OCI-LY7 (cell line): ENCODE data around the gene CXorf58. TPM values are rescaled to one million over a fixed set of nuclear protein-coding genes. Genes with fewer than 3 reads are reported as not detected.
"Not testable (repeated sequence)": the region's sequence is repeated elsewhere in the genome, so short reads cannot be mapped to it uniquely, and the experiment has no call there.

Experiments
- BruUV-seq: library from RNA; stranded (reverse); fragments of 400-500 nt; replicated peaks from 2 replicates; lab custom pipeline; 2021; lab: Mats Ljungman, UMichigan
- CTCF ChIA-PET: fragments of 300-600 bp; sonication (Branson Sonifier 250); formaldehyde crosslinking; loops from one replicate; lab custom pipeline; 2022; ENCODE audit warnings: antibody characterized with exemption; ENCODE audit not compliant: unreplicated experiment; lab: Charles Lee
- POLR2A ChIA-PET: fragments of 300-600 bp; sonication (Branson Sonifier 250); formaldehyde crosslinking; loops from one replicate; lab custom pipeline; 2022; ENCODE audit warnings: antibody characterized with exemption; lab: Charles Lee
- DNase-seq: peaks from one replicate; pipeline ENCODE4 v3.0.0-alpha.2; 2015; ENCODE audit warnings: low spot score
- H2AFZ ChIP-seq: fragments of 200-600 bp; sonication (generic), shearing (Covaris generic); 2 replicates; pipeline ENCODE4 v1.6.1; 2014; ENCODE audit warnings: mild to moderate bottlenecking, antibody characterized with exemption, low read length, moderate library complexity
- H3K27ac ChIP-seq: fragments of 200-600 bp; sonication (generic); 2 replicates; pipeline ENCODE4 v1.5.1; 2014; ENCODE audit warnings: mixed run types, low read depth, mild to moderate bottlenecking, moderate library complexity, low read length, inconsistent platforms; ENCODE audit not compliant: poor library complexity, severe bottlenecking
- H3K36me3 ChIP-seq: fragments of 200-600 bp; sonication (generic); 2 replicates; pipeline ENCODE4 v1.6.1; 2014; ENCODE audit warnings: mild to moderate bottlenecking, antibody characterized with exemption, low read length, moderate library complexity, mixed read lengths; ENCODE audit not compliant: insufficient read depth
- H3K4me1 ChIP-seq: fragments of 200-600 bp; sonication (generic); 2 replicates; pipeline ENCODE4 v1.5.1; 2014; ENCODE audit warnings: mild to moderate bottlenecking, low read length; ENCODE audit not compliant: insufficient read depth, poor library complexity, severe bottlenecking
- H3K4me2 ChIP-seq: fragments of 200-600 bp; sonication (generic); 2 replicates; pipeline ENCODE4 v1.6.1; 2014; ENCODE audit warnings: mild to moderate bottlenecking, low read length
- H3K4me3 ChIP-seq: fragments of 200-600 bp; sonication (generic); 2 replicates; pipeline ENCODE4 v1.5.1; 2014; ENCODE audit warnings: mild to moderate bottlenecking, low read depth, low read length; ENCODE audit not compliant: poor library complexity, severe bottlenecking
- H3K79me2 ChIP-seq: fragments of 200-600 bp; sonication (generic); 2 replicates; pipeline ENCODE4 v1.6.1; 2016; ENCODE audit warnings: low read depth, mild to moderate bottlenecking, low read length, moderate library complexity, mixed read lengths; ENCODE audit not compliant: insufficient read depth
- H3K9me2 ChIP-seq: fragments of 200-600 bp; sonication (generic); 2 replicates; pipeline ENCODE4 v1.6.1; 2016; ENCODE audit warnings: mild to moderate bottlenecking, low read length, mixed read lengths; ENCODE audit not compliant: insufficient read depth
- H3K9me3 ChIP-seq: fragments of 200-600 bp; sonication (generic); 2 replicates; pipeline ENCODE4 v1.6.1; 2014; ENCODE audit warnings: mild to moderate bottlenecking, mixed run types, low read length, mixed read lengths
- H4K20me1 ChIP-seq: fragments of 200-600 bp; sonication (generic); 2 replicates; pipeline ENCODE4 v1.6.1; 2014; ENCODE audit warnings: mild to moderate bottlenecking, antibody characterized with exemption, low read length, moderate library complexity, mixed read lengths; ENCODE audit not compliant: insufficient read depth
- EZH2phosphoT487 ChIP-seq: fragments of 200-600 bp; sonication (generic); IDR thresholded peaks from 2 replicates; pipeline ENCODE4 v1.6.1; 2018; ENCODE audit warnings: low read depth, borderline replicate concordance, mild to moderate bottlenecking, mixed run types, antibody characterized with exemption, low read length, moderate library complexity, mixed read lengths
- intact Hi-C: fragments of 100-400 bp; cut with micrococcal nuclease; formaldehyde crosslinking; loops from one replicate; pipeline ENCODE4 v1.10.0; 2022; ENCODE audit not compliant: unreplicated experiment
- total RNA-seq, 2 experiments: library from RNA; depleted of rRNA in 1 of 2; stranded (reverse); fragments of >200 nt in 1 of 2; shearing (Covaris generic) in 1 of 2; gene quantifications; 2 replicates each; pipeline ENCODE4 v1.2.3, GENCODE V29; 2014 to 2022
- TF ChIP-seq, protein P1 (sequence below): fragments of 200-600 bp; sonication (generic); conservative IDR thresholded peaks from 2 replicates; pipeline ENCODE4 v1.5.1; 2014; ENCODE audit warnings: mild to moderate bottlenecking, antibody characterized with exemption, low read length, moderate library complexity, mixed read lengths

Gene CXorf58
- total RNA-seq, 2 experiments from 2014 or later, result 0.46 TPM; not detected in 1

DNA sequence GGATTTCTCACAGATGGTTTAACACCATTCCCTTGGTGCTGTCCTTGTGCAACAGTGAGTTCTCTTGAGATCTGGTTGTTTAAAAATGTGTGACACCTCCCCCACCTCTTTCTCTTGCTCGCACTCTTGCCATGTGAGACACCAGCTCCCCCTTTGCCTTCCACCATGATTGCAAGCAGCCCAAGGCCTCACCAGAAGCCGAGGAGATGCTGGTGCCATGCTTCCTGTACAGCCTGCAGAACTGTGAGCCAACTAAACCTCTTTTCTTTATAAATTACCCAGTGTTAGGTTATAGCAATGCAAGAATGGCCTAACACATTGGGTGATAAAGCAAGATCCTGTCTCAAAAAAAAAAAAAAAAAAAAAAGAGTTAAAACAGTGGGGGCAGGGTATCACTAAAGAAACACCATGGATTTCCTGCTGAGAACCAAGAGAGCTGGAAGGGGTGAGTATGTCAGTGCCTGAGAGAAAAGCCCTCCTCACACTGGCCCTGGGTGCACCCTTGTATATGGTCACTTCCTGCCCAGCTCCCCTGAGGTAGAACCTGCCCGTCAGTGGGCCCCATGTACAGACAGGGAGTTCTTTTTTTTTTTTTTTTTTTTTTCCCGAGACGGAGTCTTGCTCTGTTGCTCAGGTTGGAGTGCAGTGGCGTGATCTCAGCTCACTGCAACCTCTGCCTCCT lies 46.5 kb upstream of the CXorf58 start:
- Histone ChIP-seq H3K4me2 (no peak overlapping the region), H3K9me3 (no peaks in the 10 kb centered on the region), H3K79me2 (no peaks in the 10 kb centered on the region), H3K36me3 (no peaks in the 10 kb centered on the region; the same call in 1 of the 2 replicates), H4K20me1 (no peaks in the 10 kb centered on the region), H3K27ac (no peak overlapping the region), H3K4me3 (no peak overlapping the region), H3K9me2 (no peaks in the 10 kb centered on the region), H2AFZ (no peak overlapping the region), H3K4me1 (no peaks in the 10 kb centered on the region)
- CTCF ChIA-PET, result no interaction called here
- BruUV-seq, result no TSS peak
- intact Hi-C loops, result no loop called here
- TF ChIP-seq, protein P1, sequence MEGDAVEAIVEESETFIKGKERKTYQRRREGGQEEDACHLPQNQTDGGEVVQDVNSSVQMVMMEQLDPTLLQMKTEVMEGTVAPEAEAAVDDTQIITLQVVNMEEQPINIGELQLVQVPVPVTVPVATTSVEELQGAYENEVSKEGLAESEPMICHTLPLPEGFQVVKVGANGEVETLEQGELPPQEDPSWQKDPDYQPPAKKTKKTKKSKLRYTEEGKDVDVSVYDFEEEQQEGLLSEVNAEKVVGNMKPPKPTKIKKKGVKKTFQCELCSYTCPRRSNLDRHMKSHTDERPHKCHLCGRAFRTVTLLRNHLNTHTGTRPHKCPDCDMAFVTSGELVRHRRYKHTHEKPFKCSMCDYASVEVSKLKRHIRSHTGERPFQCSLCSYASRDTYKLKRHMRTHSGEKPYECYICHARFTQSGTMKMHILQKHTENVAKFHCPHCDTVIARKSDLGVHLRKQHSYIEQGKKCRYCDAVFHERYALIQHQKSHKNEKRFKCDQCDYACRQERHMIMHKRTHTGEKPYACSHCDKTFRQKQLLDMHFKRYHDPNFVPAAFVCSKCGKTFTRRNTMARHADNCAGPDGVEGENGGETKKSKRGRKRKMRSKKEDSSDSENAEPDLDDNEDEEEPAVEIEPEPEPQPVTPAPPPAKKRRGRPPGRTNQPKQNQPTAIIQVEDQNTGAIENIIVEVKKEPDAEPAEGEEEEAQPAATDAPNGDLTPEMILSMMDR, result no peak
- no peak for TF ChIP-seq EZH2phosphoT487
- POLR2A ChIA-PET, result interaction anchor here (0.6 to 0.7 kb wide), 3 partner anchors 13 to 29 kb away, joined by 3 to 5 read pairs (median 5); no protein-coding TSS in a partner anchor
- no peak for DNase-seq

DNA sequence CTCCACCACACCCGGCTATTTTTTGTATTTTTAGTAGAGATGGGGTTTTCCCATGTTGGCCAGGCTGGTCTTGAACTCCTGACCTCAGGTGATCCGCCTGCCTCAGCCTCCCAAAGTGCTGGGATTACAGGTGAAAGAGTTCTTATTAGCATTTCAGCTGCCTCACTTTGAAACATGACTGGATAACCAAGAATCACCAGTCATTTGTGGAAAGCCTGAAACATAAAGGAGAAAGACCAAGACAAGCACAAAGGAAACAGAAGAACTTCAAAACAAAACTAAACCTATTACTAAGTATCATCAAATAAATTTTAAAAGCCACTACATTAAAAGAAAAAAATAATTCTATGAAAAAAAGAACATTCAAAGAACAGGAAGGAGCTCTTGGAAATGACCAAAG lies 45.9 kb upstream of the CXorf58 start:
- CTCF ChIA-PET, H3K4me3 ChIP-seq, BruUV-seq, H3K4me2 ChIP-seq, H3K27ac ChIP-seq, intact Hi-C loops, DNase-seq, H3K36me3 ChIP-seq, H3K79me2 ChIP-seq, H2AFZ ChIP-seq, H4K20me1 ChIP-seq, H3K9me2 ChIP-seq, H3K4me1 ChIP-seq, H3K9me3 ChIP-seq: not testable (repeated sequence)
- POLR2A ChIA-PET, result interaction anchor here (0.6 to 0.7 kb wide), 3 partner anchors 12 to 29 kb away, joined by 3 to 5 read pairs (median 5); no protein-coding TSS in a partner anchor

DNA sequence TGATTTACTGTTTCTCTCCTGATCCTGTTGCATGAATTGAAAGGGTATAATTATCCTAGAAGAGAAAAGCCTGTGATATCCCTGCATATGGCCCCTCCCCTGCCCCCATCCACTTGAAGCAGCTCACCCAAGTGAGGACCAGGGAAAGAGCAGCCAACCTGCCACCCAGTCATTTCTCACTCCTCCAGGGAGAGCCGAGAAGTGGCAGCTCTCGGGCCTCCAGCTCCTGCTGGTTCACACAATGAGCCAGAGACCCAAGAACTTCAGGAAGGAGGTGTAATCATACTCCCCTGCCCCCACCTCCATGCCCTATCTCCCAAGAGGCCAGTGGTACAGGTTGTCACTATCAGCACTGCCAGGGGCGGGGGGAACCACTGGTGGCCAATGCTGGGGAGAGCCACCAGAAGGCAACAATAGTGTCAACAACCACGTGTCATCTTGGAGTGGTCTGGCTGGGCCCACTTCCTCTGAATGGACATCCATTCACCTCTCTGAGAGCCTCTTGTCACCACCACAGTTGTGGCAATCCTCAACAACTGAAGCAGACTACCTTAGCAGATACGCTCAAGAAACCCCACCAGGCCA lies 43.0 kb upstream of the CXorf58 start:
- H3K4me1 ChIP-seq, result no peaks in the 10 kb centered on the region
- no peak overlapping the region for H3K27ac ChIP-seq
- H3K4me2 ChIP-seq, result no peak overlapping the region
- H3K79me2 ChIP-seq, result no peaks in the 10 kb centered on the region
- H3K9me3 ChIP-seq, result no peaks in the 10 kb centered on the region
- H3K36me3 ChIP-seq, result no peaks in the 10 kb centered on the region; the same call in 1 of the 2 replicates
- CTCF ChIA-PET, result no interaction called here
- H3K4me3 ChIP-seq, result no peak overlapping the region
- no peaks in the 10 kb centered on the region for H4K20me1 ChIP-seq
- TF ChIP-seq, protein P1, result no peak
- no peak for TF ChIP-seq EZH2phosphoT487
- H2AFZ ChIP-seq, result no peak overlapping the region
- POLR2A ChIA-PET, result no interaction called here
- H3K9me2 ChIP-seq, result no peaks in the 10 kb centered on the region
- intact Hi-C loops, result no loop called here
- DNase-seq, result no peak
- BruUV-seq, result no TSS peak
